ENCODE data around the gene TARS1. TPM values are rescaled to one million over a fixed set of nuclear protein-coding genes. Genes with fewer than 3 reads are reported as not detected.
"Not testable (repeated sequence)": the region's sequence is repeated elsewhere in the genome, so short reads cannot be mapped to it uniquely, and the experiment has no call there.

Gene TARS1
- total and polyA plus RNA-seq, 10 donors = 42.7 to 90.0 (median 48.0) TPM

DNA sequence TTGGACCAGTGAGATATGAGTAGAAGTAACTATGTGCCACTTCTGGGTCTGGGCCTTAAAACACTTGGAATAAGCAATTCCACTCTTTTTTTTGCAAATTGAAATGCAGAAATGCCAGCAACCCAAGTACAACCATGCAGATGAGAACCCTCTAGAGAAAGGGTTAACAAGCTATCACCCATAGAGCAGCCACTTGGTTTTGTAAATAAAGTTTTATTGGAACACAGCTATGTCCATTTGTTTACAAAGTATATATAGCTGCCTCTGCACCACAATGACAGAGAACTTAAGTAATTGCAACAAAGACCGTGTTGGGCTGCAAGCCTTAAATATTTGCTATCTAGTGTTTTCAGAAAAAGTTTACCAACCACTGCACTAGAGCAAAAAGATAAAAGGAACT lies 9.8 kb upstream of the TARS1 start:
- WGBS, 5 donors = 84 to 97% (median 93%) methylated on average over 1 of the region's 1 CpG

GRCh38 chr5:33432656-33433055 lies 8.1 kb upstream of the TARS1 start:
- Histone ChIP-seq H3K4me3 (no peak overlapping the region), H3K9me3 (peaks cover 0 to 2% (median 0%) of the 10 kb centered on the region in 8 donors), H3K36me3 (no peaks in the 10 kb centered on the region), H3K4me1 (peaks cover 0 to 8% (median 4%) of the 10 kb centered on the region in 6 donors), H3K27ac (no peak overlapping the region), H3K27me3 (replicated peaks in 1 of 7) (peaks cover 0 to 11% (median 0%) of the 10 kb centered on the region in 7 donors)
- intact Hi-C loops (cut with DNase I; ENCODE audit: low total_unique reads) = no loop called here
- WGBS, 5 donors = 89 to 98% (median 93%) methylated on average over 1 of the region's 1 CpG
- DNase-seq = no peak
- TF ChIP-seq POLR2A (IDR thresholded peaks at IDR 0.05) (no peak), POLR2AphosphoS5 (IDR thresholded peaks at IDR 0.05) (no peak)
- TF ChIP-seq, protein P1, sequence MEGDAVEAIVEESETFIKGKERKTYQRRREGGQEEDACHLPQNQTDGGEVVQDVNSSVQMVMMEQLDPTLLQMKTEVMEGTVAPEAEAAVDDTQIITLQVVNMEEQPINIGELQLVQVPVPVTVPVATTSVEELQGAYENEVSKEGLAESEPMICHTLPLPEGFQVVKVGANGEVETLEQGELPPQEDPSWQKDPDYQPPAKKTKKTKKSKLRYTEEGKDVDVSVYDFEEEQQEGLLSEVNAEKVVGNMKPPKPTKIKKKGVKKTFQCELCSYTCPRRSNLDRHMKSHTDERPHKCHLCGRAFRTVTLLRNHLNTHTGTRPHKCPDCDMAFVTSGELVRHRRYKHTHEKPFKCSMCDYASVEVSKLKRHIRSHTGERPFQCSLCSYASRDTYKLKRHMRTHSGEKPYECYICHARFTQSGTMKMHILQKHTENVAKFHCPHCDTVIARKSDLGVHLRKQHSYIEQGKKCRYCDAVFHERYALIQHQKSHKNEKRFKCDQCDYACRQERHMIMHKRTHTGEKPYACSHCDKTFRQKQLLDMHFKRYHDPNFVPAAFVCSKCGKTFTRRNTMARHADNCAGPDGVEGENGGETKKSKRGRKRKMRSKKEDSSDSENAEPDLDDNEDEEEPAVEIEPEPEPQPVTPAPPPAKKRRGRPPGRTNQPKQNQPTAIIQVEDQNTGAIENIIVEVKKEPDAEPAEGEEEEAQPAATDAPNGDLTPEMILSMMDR (IDR thresholded peaks at IDR 0.05 in 8 of 11, conservative IDR thresholded peaks at IDR 0.05 in 3 of 11) = no peak

More for the DNA sequence above, 9.8 kb upstream of the TARS1 start:
- Histone ChIP-seq H3K27me3 (replicated peaks in 1 of 7) (peaks cover 0 to 14% (median 0%) of the 10 kb centered on the region in 7 donors), H3K4me3 (no peak overlapping the region), H3K9me3 (peaks cover 0 to 2% (median 0%) of the 10 kb centered on the region in 8 donors), H3K36me3 (no peaks in the 10 kb centered on the region), H3K27ac (no peak overlapping the region), H3K4me1 (peaks cover 0 to 6% (median 4%) of the 10 kb centered on the region in 6 donors)
- no peak for DNase-seq
- intact Hi-C loops (cut with DNase I; ENCODE audit: low total_unique reads) = no loop called here
- TF ChIP-seq POLR2AphosphoS5 (IDR thresholded peaks at IDR 0.05) = no peak
- no peak for TF ChIP-seq POLR2A (IDR thresholded peaks at IDR 0.05)
- TF ChIP-seq, protein P1 (IDR thresholded peaks at IDR 0.05 in 8 of 11, conservative IDR thresholded peaks at IDR 0.05 in 3 of 11) = no peak

- TF ChIP-seq, protein P1 (IDR thresholded peaks at IDR 0.05 in 8 of 11, conservative IDR thresholded peaks at IDR 0.05 in 3 of 11) = no peak
- TF ChIP-seq POLR2AphosphoS5 (IDR thresholded peaks at IDR 0.05) (no peak), POLR2A (IDR thresholded peaks at IDR 0.05) (no peak)
- WGBS, 5 donors = 69 to 88% (median 80%) methylated on average over 4 of the region's 4 CpGs
- Histone ChIP-seq H3K4me3 (no peak overlapping the region), H3K27me3 (replicated peaks in 1 of 7) (peaks cover 0 to 2% (median 0%) of the 10 kb centered on the region in 7 donors), H3K27ac (no peak overlapping the region), H3K9me3 (peaks cover 0 to 2% (median 0%) of the 10 kb centered on the region in 8 donors), H3K36me3 (no peaks in the 10 kb centered on the region), H3K4me1 (peaks cover 0 to 8% (median 5%) of the 10 kb centered on the region in 6 donors)
- intact Hi-C loops (cut with DNase I; ENCODE audit: low total_unique reads) = no loop called here
- DNase-seq = no peak
These were observed 7.2 kb upstream of the TARS1 start for GRCh38 chr5:33433303-33434240.

GRCh38 chr5:33435893-33436490 lies 4.8 kb upstream of the TARS1 start:
- 20 to 29% (median 21%) methylated on average over 5 of the region's 5 CpGs for WGBS, 5 donors
- H3K36me3 ChIP-seq; H3K9me3 ChIP-seq; H3K27me3 ChIP-seq (replicated peaks in 1 of 7); H3K4me3 ChIP-seq; H3K27ac ChIP-seq; intact Hi-C loops (cut with DNase I; ENCODE audit: low total_unique reads): not testable (repeated sequence)
- H3K4me1 ChIP-seq = peaks cover 0 to 22% (median 16%) of the 10 kb centered on the region in 6 donors
- TF ChIP-seq, protein P1 (IDR thresholded peaks at IDR 0.05 in 8 of 11, conservative IDR thresholded peaks at IDR 0.05 in 3 of 11) = peak; percentile 53 to 89 (median 76)
- peak; percentile 75 for DNase-seq
